Activated CD8-positive, alpha-beta T cell treated with anti-CD3 and anti-CD28 coated beads for 36 hours (primary cell): ENCODE results near the gene COL1A2. TPM values are rescaled to one million over a fixed set of nuclear protein-coding genes. Genes with fewer than 3 reads are reported as not detected.

Experiments
- total RNA-seq, 2 experiments: library from RNA; stranded (reverse); gene quantifications; one replicate each; pipeline ENCODE4 v1.2.3, GENCODE V29; 2021

Gene COL1A2
- total RNA-seq, 2 experiments from 2014 or later: 0.47 to 0.56 TPM

Other genes with a start within 250 kb of the COL1A2 start
- 10 to 100 TPM; 12.9 to 17.0 TPM for gene CASD1, start 114.9 kb downstream of the COL1A2 start, total RNA-seq